ENCODE data around the gene UQCRH.
"Not testable (repeated sequence)": the region's sequence is repeated elsewhere in the genome, so short reads cannot be mapped to it uniquely, and the experiment has no call there.

UQCRH gene

GRCh38 chr1:46334030-46334384 lies 30.5 kb downstream of the UQCRH start:
- no peak for DNase-seq

- DNase-seq = no peak
These were observed 31.6 kb downstream of the UQCRH start for GRCh38 chr1:46335081-46335480.

DNA sequence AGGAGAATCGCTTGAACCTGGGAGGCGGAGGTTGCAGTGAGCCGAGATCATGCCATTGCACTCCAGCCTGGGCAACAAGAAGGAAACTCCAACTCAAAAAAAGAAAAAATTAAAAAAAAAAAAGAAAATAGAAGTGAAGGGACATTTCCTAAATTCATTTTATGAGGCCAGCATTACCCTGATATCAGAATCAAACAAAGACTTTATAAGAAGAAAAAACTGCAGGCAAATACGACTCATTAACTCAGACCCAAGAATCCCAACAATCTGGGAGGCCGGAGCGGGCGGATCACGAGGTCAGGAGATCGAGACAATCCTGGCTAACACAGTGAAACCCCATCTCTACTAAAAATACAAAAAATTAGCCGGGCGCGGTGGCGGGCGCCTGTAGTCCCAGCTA lies 33.9 kb downstream of the UQCRH start:
- not testable (repeated sequence) for DNase-seq

DNA sequence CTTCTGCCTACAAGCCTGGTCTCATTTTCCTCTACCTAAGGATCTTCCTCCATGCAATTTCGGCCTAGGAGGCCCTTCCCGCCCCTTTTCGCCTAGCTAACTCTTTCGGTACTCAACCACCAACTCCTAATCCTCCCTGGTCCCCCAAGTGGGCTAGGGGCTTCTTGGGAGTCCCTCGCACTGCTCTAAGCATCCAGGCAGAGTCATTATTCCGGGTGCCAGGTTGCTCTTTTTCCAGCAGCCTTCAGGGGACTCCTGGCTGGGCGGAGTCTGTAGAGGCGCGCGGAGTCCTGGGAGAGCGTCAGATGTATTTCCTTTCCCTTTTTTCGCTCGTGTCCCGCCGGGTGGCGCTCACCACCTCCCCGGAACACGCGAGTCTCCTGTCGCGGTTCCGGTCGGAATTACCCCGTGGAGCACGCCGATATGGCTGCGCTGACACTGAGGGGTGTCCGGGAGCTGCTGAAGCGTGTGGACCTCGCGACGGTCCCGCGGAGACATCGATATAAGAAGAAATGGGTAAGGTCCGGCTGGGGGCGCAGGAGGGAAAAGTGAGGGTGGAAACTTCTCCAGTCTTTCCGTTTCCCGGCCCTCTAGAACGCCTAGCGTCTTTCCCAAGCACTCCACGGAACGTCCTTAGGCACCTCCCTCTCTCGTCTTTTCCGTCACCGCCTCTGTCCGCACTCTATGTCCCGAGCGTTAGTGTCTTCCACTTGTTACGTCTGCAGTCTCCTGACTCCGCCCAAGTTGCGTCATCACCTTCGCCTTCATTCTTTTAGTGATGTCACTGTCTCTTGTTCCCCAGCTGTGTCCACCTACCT lies 37.1 kb downstream of the UQCRH start, which contains the start of gene NSUN4:
Gene NSUN4 (plus strand): TSS at position 404 of the 818 bp plus-strand sequence. CDS start 20 bp downstream, at position 424.
- peak; percentile 97 for DNase-seq

DNA sequence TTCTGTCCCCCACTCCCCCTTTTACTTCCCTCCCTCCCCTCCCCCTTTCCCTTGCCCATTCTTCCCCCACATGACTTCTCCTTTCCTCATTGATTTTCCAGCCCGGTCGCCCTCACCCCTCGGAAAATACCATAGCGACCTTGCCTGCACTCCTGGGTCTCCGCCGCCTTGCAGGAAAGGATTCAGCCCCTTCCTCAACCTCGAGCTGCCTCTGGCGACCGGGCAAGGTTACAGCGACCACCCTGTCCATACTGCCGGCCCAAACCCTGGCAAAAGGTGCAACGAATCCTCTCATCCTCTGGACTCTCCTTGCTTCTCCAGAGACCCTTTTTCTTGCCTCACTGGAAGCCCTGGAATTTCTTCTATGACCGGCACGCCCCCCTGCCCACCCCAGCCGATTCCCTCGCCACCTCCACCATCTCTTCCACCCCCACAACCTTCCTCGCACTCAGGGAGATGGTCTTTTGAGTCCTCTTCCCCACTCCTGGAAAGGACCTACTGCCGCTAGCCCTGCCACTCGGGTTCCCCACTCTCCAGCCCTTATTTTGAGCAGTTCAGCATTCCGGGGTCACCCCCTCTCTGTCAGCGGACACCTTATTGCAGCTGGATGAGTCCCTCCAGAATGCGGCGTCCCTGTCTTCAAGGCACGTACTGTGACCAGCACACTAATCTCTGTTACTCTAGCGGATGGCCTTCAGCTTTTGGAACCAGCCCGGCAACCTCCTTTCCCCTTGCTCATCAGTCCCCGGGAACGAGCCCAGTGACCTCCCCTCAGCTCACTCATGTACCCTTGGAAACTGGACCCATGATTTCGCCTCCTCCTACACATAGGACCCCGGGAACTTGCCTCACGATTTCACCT lies 38.0 kb downstream of the UQCRH start:
- no peak for DNase-seq

- DNase-seq = peak; percentile 43
These were observed 38.7 kb downstream of the UQCRH start for GRCh38 chr1:46342084-46342656.

DNA sequence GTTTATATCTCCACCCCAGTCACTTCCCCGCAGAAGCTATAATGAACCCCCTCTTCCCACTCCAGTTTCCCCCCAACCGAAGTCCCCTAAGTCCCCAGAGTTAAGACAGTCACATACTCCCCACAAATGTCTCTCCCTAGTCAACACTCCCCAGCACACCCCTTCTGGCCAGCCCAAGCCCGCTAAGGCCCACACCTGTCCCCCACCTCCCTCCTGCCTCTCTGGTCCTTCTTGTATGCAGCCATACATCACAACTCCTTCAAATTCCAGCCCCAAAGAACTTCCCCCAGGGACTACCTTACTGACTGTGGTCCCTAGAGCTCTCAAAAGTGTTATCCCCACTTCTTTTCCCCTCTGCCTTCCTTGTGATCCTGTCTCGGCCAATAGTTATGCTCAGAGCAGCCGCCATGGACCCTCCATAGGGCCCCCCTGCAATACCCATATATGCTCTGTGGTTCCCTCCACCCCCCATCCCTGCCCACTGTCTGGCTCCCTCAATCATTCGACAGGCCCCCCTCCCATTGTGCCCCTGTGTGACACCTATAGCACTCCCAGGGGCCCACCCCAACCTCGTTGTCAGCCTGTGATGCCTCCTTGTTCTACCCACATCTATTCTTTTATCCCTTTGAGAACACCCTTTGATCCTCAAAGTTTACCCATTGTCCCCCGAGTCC lies 39.3 kb downstream of the UQCRH start:
- DNase-seq = no peak

DNA sequence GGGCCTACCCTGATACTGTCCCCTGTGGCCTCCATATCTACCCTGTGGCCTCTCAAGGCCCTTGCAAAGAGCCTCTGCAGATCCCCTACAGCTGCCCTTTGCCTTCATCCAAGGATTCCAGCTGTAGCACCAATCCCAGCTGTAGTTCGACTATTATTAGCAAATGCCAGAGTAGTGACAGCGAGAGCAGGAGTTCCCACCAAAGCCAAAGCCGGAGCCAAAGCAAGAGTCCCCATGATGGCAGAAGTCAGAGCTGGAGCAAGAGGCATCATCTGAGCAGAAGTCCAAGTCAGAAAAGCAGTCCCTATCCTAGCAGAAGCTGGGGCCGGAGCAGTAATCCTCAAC lies 39.8 kb downstream of the UQCRH start:
- no peak for DNase-seq

DNA sequence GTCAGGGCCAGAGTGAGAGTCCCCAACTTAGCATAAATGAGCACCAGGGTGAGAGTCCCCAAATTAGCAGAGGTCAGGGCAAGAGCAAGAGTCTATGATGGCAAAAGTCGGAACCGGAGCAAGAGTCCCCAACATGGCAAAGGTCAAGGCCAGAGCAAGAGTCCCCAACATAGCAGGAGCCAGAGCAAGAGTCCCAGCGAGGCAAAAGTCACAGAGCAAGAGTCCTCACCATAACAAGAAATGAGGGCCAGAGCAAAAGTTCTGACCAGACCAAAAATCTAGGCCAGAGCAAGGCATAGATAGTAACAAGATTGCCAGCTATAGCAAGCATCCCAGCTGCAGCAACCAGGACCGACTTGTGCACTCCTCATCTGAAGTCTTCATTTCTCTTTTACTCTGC lies 40.2 kb downstream of the UQCRH start:
- no peak for DNase-seq

DNA sequence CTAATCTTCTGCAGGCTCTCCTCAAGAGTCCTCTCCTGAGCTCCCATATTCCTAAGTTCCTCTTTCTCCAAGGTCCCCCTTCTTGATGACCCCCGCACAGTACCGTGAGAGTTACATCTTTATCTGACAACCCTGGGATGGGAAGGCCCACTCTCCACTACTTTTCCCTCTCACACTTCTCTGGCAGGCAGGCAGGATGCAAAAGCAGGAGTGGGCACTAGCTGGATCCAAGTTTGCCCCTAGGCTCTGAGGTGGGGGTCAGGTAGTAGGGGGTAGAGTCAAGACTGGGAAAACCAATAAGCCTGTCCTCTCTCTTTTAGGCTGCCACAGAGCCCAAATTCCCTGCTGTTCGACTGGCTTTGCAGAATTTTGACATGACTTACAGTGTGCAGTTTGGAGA lies 41.0 kb downstream of the UQCRH start:
- DNase-seq = no peak

DNA sequence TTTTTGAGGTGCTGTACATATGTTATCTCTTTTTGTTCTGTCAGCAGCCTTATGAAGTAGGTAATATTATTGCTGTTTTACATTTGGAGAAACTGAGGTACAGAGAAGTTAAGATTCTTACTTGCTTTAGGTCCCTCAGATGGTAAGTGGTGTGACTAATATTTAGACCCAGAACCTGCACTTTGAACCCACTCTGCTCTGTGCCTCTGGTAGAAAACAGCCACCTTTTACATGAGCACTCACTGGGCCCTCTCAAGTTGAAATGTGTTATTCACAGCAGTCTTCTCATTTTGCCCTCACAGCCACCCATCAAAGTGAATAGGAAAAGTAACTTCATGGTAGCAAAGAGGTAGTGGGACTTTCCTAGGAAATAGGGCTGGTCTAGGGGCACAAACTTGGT lies 41.8 kb downstream of the UQCRH start:
- no peak for DNase-seq

- no peak for DNase-seq
These were observed 48.9 kb downstream of the UQCRH start for GRCh38 chr1:46352363-46352762.

GRCh38 chr1:46355920-46356319 lies 52.4 kb downstream of the UQCRH start:
- DNase-seq = not testable (repeated sequence)

DNA sequence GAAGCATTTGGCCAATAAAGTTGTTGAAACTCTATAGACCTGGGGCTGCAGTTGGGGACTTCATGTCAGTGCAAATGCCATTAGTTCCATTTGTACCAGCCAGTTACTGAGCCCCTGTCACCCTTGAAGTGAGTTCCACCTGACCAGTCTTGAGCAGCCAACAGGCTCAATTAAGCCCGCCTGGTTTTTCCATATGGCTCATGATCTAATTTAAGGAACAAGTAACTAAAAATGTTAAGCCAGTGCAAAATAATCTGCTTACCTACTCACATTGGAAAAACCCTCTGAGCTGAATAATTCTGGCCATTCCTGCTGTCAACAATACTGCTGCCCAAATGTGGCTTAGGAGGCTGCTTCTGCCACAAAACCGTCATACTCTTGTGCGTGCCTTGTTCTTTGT lies 58.7 kb downstream of the UQCRH start:
- no peak for DNase-seq

DNA sequence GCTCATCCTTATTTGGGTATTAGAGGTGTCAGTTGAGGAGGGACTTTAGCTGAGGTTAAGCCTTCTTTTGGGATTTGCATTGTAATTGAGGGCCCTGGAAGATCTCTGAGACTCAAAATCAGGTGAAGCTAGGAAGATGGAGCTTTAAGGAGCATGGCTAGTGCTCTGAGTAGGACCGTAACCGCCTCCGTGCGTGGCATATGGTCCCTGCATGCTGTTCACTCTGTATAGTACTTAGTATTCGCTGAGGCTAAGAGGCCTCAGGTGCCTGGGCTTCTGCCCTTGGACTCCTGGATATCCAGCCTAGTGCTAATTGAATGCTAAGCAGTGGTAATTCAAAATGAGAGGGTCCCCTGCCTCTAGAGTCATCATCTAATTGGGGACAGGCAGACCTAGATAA lies 59.6 kb downstream of the UQCRH start:
- DNase-seq = no peak

- no peak for DNase-seq
These were observed 61.1 kb downstream of the UQCRH start for GRCh38 chr1:46364612-46365011.

GRCh38 chr1:46365796-46366195 lies 62.3 kb downstream of the UQCRH start:
- not testable (repeated sequence) for DNase-seq
